Measurements from ENCODE around the gene CCL11.

The CCL11 gene

DNA sequence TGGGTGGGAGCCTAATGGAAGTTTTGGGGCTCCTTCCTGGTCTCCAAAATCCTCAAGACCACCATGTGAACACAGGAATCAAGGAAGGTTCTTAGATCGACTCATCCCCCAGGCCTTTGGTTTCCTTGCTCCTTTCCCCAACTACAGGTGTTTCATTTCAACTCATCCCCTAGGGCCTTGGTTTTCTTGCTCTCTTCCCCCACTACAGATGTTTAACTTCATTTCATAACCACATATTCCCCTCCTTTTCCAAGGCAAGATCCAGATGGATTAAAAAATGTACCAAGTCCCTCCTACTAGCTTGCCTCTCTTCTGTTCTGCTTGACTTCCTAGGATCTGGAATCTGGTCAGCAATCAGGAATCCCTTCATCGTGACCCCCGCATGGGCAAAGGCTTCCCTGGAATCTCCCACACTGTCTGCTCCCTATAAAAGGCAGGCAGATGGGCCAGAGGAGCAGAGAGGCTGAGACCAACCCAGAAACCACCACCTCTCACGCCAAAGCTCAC is at the start of gene CCL11:
TSS of gene CCL11 (plus strand) at position 457 of the 507 bp plus-strand sequence. CDS start 67 bp downstream, outside the sequence.
- no peak for TF ChIP-seq CTCF (conservative IDR thresholded peaks at IDR 0.05)

DNA sequence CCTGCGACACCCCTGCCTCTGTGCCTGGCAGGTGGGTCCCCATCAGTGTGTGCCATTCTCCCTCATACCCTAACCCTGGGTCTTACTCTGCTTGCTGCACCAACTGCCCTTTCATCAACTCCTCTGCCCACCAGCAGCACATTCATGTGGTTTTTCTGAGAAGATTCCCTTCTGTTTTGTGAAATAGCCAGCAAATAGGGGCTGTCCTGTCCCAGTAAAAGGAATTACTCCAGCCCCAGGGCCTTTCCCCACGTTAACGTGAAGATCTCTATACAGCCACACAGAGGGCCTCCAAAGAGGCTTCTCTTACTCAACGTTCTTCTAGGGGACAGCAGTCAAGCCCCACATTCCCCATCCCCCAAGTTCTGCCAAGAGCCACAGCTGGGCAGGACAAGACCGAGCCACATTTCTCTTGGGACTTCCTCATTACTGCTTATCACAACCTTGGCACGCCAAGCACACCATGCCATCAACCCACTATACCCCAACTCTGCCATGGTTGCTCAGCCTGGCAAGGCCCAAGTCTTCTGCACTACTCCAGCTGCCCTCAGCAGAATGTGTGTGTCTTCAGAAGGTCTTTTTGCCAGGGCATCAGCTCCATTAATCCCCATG is 49.2 kb upstream of the CCL11 start:
- H3K27ac ChIP-seq, result no peak overlapping the region
- TF ChIP-seq CTCF (conservative IDR thresholded peaks at IDR 0.05), result no peak

More for the DNA sequence above, at the start of gene CCL11:
- no peak within 1 kb of the TSS for H3K27ac ChIP-seq

- H3K27ac ChIP-seq, result no peak overlapping the region
- no peak for TF ChIP-seq CTCF (conservative IDR thresholded peaks at IDR 0.05)
Observed at GRCh38 chr17:34237458-34237857, 48.1 kb upstream of the CCL11 start.

GRCh38 chr17:34241062-34241461 is 44.5 kb upstream of the CCL11 start:
- TF ChIP-seq CTCF (conservative IDR thresholded peaks at IDR 0.05), result no peak
- no peak overlapping the region for H3K27ac ChIP-seq

DNA sequence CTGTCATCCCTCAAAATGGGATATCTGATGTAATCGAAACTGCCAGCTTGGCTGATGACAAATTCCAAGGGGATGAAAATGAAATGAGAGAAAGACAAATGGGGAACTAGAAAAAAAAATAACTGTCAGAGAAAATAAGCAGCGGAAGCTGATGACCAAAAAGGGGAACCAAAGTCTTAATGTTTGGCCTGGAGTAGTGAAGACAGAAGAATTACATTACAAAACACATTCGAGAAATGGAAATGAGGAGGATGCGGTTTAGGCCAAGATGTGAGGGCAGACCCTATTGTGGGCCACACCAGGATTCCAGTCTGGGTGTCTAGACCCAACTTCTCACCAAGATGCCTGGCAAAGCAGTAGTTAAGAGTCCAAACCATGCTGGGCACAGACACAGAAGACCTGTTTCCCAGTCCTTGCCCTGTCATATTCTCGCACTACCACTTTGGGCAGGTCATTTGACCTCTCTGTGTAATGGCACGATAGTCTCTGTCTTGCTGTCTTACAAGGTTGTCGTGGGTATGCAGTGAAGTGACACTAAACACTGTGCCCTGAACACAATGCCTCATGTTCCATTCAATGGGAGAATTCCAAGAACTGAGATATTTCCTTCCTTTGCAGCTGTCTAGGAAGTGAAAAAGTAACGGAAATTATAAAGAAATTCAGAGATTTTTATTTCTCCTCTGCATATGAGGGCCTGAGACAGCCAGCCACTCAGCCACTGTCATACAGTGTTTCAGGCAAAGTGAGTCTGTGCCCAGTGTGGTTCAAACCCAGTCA is 42.8 kb upstream of the CCL11 start:
- TF ChIP-seq CTCF (conservative IDR thresholded peaks at IDR 0.05), result no peak
- H3K27ac ChIP-seq, result no peak overlapping the region

DNA sequence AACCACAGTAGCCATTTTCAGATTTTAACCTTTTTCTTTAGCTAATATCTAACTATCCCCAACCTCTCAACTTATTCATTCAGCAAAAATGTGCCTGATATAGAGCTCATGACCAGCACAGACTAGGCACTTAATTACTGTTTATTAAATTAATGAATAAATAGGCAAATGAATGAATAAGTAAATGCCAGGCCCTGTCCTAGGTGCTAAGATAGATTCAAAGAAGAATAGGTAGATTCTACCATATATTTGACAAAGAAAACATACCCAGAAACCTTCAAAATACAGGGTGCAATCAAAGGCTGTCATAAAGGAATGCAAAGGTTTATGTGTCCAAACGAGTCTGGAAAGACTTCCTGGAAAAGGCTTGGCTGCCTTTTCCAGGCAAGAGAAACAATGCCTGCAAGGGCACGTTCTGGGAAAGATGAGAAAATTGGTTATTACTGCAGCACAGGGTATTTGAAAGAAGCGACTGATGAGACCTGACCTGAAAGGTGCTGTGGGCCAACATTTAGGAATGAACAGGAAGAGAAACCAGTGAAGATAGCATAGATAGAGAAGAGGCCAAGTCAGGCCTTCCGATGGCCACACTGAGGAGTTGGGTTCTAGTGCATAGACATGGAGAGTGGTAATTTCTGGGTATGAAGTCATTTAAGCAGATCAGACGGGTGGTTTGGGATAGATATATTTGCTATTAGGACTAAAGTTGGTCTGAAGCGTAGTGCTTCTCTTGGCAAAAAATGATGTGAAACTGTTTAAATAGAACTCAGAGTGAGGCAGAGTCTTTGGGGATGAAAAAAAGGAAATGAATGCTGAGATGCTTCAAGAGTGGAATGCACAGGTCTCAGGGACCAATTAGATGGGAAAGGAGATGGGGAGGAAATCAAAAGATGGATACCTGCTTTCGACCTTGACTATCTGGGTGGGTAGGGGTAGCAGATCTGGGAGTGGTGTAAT is 41.9 kb upstream of the CCL11 start:
- H3K27ac ChIP-seq, result no peak overlapping the region
- no peak for TF ChIP-seq CTCF (conservative IDR thresholded peaks at IDR 0.05)
